ENCODE results near the gene PCSK5. TPM values are rescaled to one million over a fixed set of nuclear protein-coding genes. Genes with fewer than 3 reads are reported as not detected.

PCSK5 gene
- total RNA-seq, 4 donors from 2014 or later, result 22.0 to 37.4 (median 27.8) TPM

GRCh38 chr9:76349865-76350264 is 459.4 kb downstream of the PCSK5 start:
- H3K4me3 ChIP-seq, result no peak overlapping the region
- no peak for TF ChIP-seq CTCF (IDR thresholded peaks at IDR 0.05)
- no peak for TF ChIP-seq EP300 (IDR thresholded peaks at IDR 0.05)
- TF ChIP-seq POLR2A (IDR thresholded peaks at IDR 0.05; ENCODE audit: low read depth), result no peak
- TF ChIP-seq POLR2AphosphoS5 (IDR thresholded peaks at IDR 0.05), result no peak
- H3K27me3 ChIP-seq, result no peaks in the 10 kb centered on the region
- H3K9me3 ChIP-seq, result no peaks in the 10 kb centered on the region
- H3K27ac ChIP-seq (replicated peaks in 1 of 4), result no peak overlapping the region
- WGBS, result 56% methylated on average over 1 of the region's 1 CpG
- no peaks in the 10 kb centered on the region for H3K36me3 ChIP-seq
- intact Hi-C loops (cut with DNase I), result no loop called here
- H3K4me1 ChIP-seq, result no peaks in the 10 kb centered on the region
- no peak for DNase-seq (ENCODE audit: extremely low spot score)

GRCh38 chr9:76351006-76351405 is 460.5 kb downstream of the PCSK5 start:
- H3K36me3 ChIP-seq, result no peaks in the 10 kb centered on the region
- TF ChIP-seq POLR2A (IDR thresholded peaks at IDR 0.05; ENCODE audit: low read depth) (no peak), EP300 (IDR thresholded peaks at IDR 0.05) (no peak), POLR2AphosphoS5 (IDR thresholded peaks at IDR 0.05) (no peak), CTCF (IDR thresholded peaks at IDR 0.05) (no peak)
- 57% methylated on average over 3 of the region's 3 CpGs for WGBS
- no peaks in the 10 kb centered on the region for H3K9me3 ChIP-seq
- no peak overlapping the region for H3K4me3 ChIP-seq
- no peak overlapping the region for H3K27ac ChIP-seq (replicated peaks in 1 of 4)
- intact Hi-C loops (cut with DNase I), result no loop called here
- DNase-seq (ENCODE audit: extremely low spot score), result no peak
- no peaks in the 10 kb centered on the region for H3K27me3 ChIP-seq
- H3K4me1 ChIP-seq, result no peaks in the 10 kb centered on the region

- intact Hi-C loops (cut with DNase I), result no loop called here
- TF ChIP-seq POLR2A (IDR thresholded peaks at IDR 0.05; ENCODE audit: low read depth), result no peak
- TF ChIP-seq POLR2AphosphoS5 (IDR thresholded peaks at IDR 0.05), result no peak
- TF ChIP-seq EP300 (IDR thresholded peaks at IDR 0.05), result no peak
- TF ChIP-seq CTCF (IDR thresholded peaks at IDR 0.05), result no peak
- Histone ChIP-seq H3K4me3 (no peak overlapping the region), H3K27me3 (no peaks in the 10 kb centered on the region), H3K4me1 (no peaks in the 10 kb centered on the region), H3K9me3 (no peaks in the 10 kb centered on the region), H3K36me3 (no peaks in the 10 kb centered on the region), H3K27ac (replicated peaks in 1 of 4) (no peak overlapping the region)
- no peak for DNase-seq (ENCODE audit: extremely low spot score)
- WGBS, result 71% methylated on average over 4 of the region's 4 CpGs
These were observed 461.6 kb downstream of the PCSK5 start for GRCh38 chr9:76352026-76352620.

- no peak for DNase-seq (ENCODE audit: extremely low spot score)
- no peaks in the 10 kb centered on the region for H3K27me3 ChIP-seq
- no peak for TF ChIP-seq POLR2AphosphoS5 (IDR thresholded peaks at IDR 0.05)
- TF ChIP-seq POLR2A (IDR thresholded peaks at IDR 0.05; ENCODE audit: low read depth), result no peak
- no peak for TF ChIP-seq CTCF (IDR thresholded peaks at IDR 0.05)
- TF ChIP-seq EP300 (IDR thresholded peaks at IDR 0.05), result no peak
- H3K36me3 ChIP-seq, result no peaks in the 10 kb centered on the region
- H3K4me1 ChIP-seq, result no peaks in the 10 kb centered on the region
- H3K4me3 ChIP-seq, result no peak overlapping the region
- WGBS, result 51% methylated on average over 5 of the region's 5 CpGs
- no peak overlapping the region for H3K27ac ChIP-seq (replicated peaks in 1 of 4)
- H3K9me3 ChIP-seq, result no peaks in the 10 kb centered on the region
- intact Hi-C loops (cut with DNase I), result no loop called here
These were observed 462.8 kb downstream of the PCSK5 start for GRCh38 chr9:76353280-76353679.

- 97% methylated on average over 3 of the region's 3 CpGs for WGBS
- no peak for DNase-seq (ENCODE audit: extremely low spot score)
- no peaks in the 10 kb centered on the region for H3K36me3 ChIP-seq
- H3K4me1 ChIP-seq, result no peaks in the 10 kb centered on the region
- no peak for TF ChIP-seq POLR2A (IDR thresholded peaks at IDR 0.05; ENCODE audit: low read depth)
- no peak for TF ChIP-seq EP300 (IDR thresholded peaks at IDR 0.05)
- no peak for TF ChIP-seq POLR2AphosphoS5 (IDR thresholded peaks at IDR 0.05)
- no peak overlapping the region for H3K4me3 ChIP-seq
- H3K27me3 ChIP-seq, result no peaks in the 10 kb centered on the region
- H3K27ac ChIP-seq (replicated peaks in 1 of 4), result no peak overlapping the region
- no peaks in the 10 kb centered on the region for H3K9me3 ChIP-seq
- intact Hi-C loops (cut with DNase I), result no loop called here
These were observed 463.7 kb downstream of the PCSK5 start for GRCh38 chr9:76354221-76354620.
